CD14-positive monocyte (primary cell): Measurements from ENCODE around the gene PEAK1. TPM values are rescaled to one million over a fixed set of nuclear protein-coding genes. Genes with fewer than 3 reads are reported as not detected.

Source experiments
- DNase-seq, 3 donors: peaks; one replicate each; pipeline ENCODE4 v3.0.0-alpha.2; 2011 to 2022
- H2AFZ ChIP-seq: 2 replicates; pipeline ENCODE4 v1.6.0; 2012; ENCODE audit warnings: mild to moderate bottlenecking, low read depth, low read length, inconsistent platforms; ENCODE audit not compliant: insufficient read depth, poor library complexity, severe bottlenecking
- H3K27ac ChIP-seq, 2 donors: 1 replicate in 1 of 2; 2 replicates in 1 of 2; pipeline ENCODE4 v1.5.1; 2012 to 2013; ENCODE audit warnings: low read length in 2 of 2, control low read depth in 1 of 2, inconsistent platforms in 1 of 2, low read depth in 1 of 2, mild to moderate bottlenecking in 1 of 2
- H3K27me3 ChIP-seq, 2 donors: one replicate each; pipeline versions ENCODE4 v1.6.0 to v1.6.1; 2011 to 2013; ENCODE audit warnings: low read length in 2 of 2; ENCODE audit not compliant: control insufficient read depth in 2 of 2, insufficient read depth in 2 of 2
- H3K36me3 ChIP-seq, 2 donors: replicated peaks in 1 of 2; 1 replicate in 1 of 2; 2 replicates in 1 of 2; pipeline versions ENCODE4 v1.5.1 to v1.6.1; 2012 to 2013; ENCODE audit warnings: low read length in 2 of 2, control low read depth in 1 of 2, inconsistent platforms in 1 of 2, mild to moderate bottlenecking in 1 of 2; ENCODE audit not compliant: insufficient read depth in 2 of 2, control insufficient read depth in 1 of 2
- H3K4me1 ChIP-seq, 2 donors: 1 replicate in 1 of 2; 2 replicates in 1 of 2; pipeline versions ENCODE4 v1.5.1 to v1.6.1; 2012 to 2013; ENCODE audit warnings: low read length in 2 of 2, control low read depth in 1 of 2, inconsistent platforms in 1 of 2, mild to moderate bottlenecking in 1 of 2, moderate library complexity in 1 of 2; ENCODE audit not compliant: insufficient read depth in 2 of 2, control insufficient read depth in 1 of 2
- H3K4me2 ChIP-seq: replicated peaks from 2 replicates; pipeline ENCODE3; 2012; ENCODE audit warnings: low read length, moderate library complexity, mild to moderate bottlenecking; ENCODE audit not compliant: poor library complexity, severe bottlenecking; ENCODE audit errors: extremely low read depth
- H3K4me3 ChIP-seq, 3 experiments: fragments of 200-600 bp in 1 of 3; sonication (generic) in 1 of 3; replicated peaks in 1 of 3; 1 replicate in 2 of 3; 2 replicates in 1 of 3; pipeline ENCODE4 v1.5.1; 2011 to 2013; ENCODE audit warnings: low read length in 3 of 3, mild to moderate bottlenecking in 3 of 3, control low read depth in 2 of 3, low read depth in 2 of 3, inconsistent platforms in 1 of 3, moderate library complexity in 1 of 3
- H3K79me2 ChIP-seq: 2 replicates; pipeline ENCODE4 v1.6.0; 2012; ENCODE audit warnings: mild to moderate bottlenecking, control low read depth, inconsistent platforms, low read length, moderate library complexity; ENCODE audit not compliant: insufficient read depth
- H3K9ac ChIP-seq: 2 replicates; pipeline ENCODE4 v1.6.0; 2017; ENCODE audit warnings: low read length, mild to moderate bottlenecking; ENCODE audit not compliant: insufficient read depth, poor library complexity, severe bottlenecking
- H3K9me3 ChIP-seq, 2 donors: replicated peaks in 1 of 2; 1 replicate in 1 of 2; 2 replicates in 1 of 2; pipeline versions ENCODE4 v1.5.1 to v1.6.1; 2012 to 2013; ENCODE audit warnings: low read length in 2 of 2, control low read depth in 1 of 2; ENCODE audit not compliant: control insufficient read depth in 1 of 2, insufficient read depth in 1 of 2
- H4K20me1 ChIP-seq: 2 replicates; pipeline ENCODE4 v1.6.0; 2012; ENCODE audit warnings: mild to moderate bottlenecking, low read length, control low read depth, moderate library complexity; ENCODE audit not compliant: insufficient read depth
- H3K27ac Mint-ChIP-seq, 7 donors: one replicate each; pipeline ENCODE4 v1.8.0; 2020; ENCODE audit warnings: mild to moderate bottlenecking in 7 of 7, mixed read lengths in 7 of 7, moderate library complexity in 6 of 7, inconsistent platforms in 2 of 7
- H3K27me3 Mint-ChIP-seq, 3 donors: one replicate each; pipeline ENCODE4 v1.8.0; 2021 to 2022; ENCODE audit warnings: low read depth in 3 of 3, mild to moderate bottlenecking in 3 of 3, mixed read lengths in 3 of 3, moderate library complexity in 3 of 3, inconsistent platforms in 1 of 3
- H3K36me3 Mint-ChIP-seq, 2 donors: one replicate each; pipeline ENCODE4 v1.8.0; 2020; ENCODE audit warnings: mixed read lengths in 2 of 2, inconsistent platforms in 1 of 2, mild to moderate bottlenecking in 1 of 2
- H3K4me1 Mint-ChIP-seq: one replicate; pipeline ENCODE4 v1.8.0; 2020; ENCODE audit warnings: mild to moderate bottlenecking, mixed read lengths
- H3K4me3 Mint-ChIP-seq, 2 donors: one replicate each; pipeline ENCODE4 v1.8.0; 2020; ENCODE audit warnings: mild to moderate bottlenecking in 2 of 2, mixed read lengths in 2 of 2, moderate library complexity in 1 of 2
- H3K9me3 Mint-ChIP-seq, 7 donors: one replicate each; pipeline ENCODE4 v1.8.0; 2020 to 2022; ENCODE audit warnings: mixed read lengths in 7 of 7, mild to moderate bottlenecking in 6 of 7, moderate library complexity in 6 of 7, inconsistent platforms in 2 of 7
- CTCF ChIP-seq: fragments of 200-600 bp; IDR thresholded peaks from one replicate; pipeline ENCODE4 v1.8.0; 2022; ENCODE audit warnings: antibody characterized with exemption, mild to moderate bottlenecking
- WGBS: methylation state at CpG from one replicate; pipeline ENCODE4 v1.1.5; 2013; ENCODE audit warnings: missing lambda C conversion rate; ENCODE audit not compliant: insufficient coverage; 5-methylcytosine and 5-hydroxymethylcytosine counted together
- intact Hi-C, 2 donors: fragments of 100-400 bp; cut with micrococcal nuclease; formaldehyde crosslinking; loops; one replicate each; pipeline versions ENCODE4 v1.15.0 to v1.15.1; 2023
- polyA plus RNA-seq, 3 donors: library from polyadenylated mRNA; depleted of rRNA in 1 of 3; unstranded in 2 of 3; stranded (reverse) in 1 of 3; fragments of 300-500 nt in 2 of 3; fragments of >200 nt in 1 of 3; fragmentation: Illumina TruSeq in 2 of 3; gene quantifications; 1 replicate in 2 of 3; 2 replicates in 1 of 3; pipeline ENCODE4 v1.2.3, GENCODE V29; 2012 to 2021

PEAK1 gene
- polyA plus RNA-seq, 3 donors = 0.85 to 8.7 (median 1.1) TPM

- Histone ChIP-seq H3K27ac (no peak overlapping the region), H3K9ac (no peak overlapping the region), H4K20me1 (peaks cover 18% of the 10 kb centered on the region), H3K79me2 (peaks cover 9% of the 10 kb centered on the region), H3K36me3 (peaks cover 2 to 4% of the 10 kb centered on the region in 2 donors), H3K27me3 (no peaks in the 10 kb centered on the region), H3K4me3 (no peak overlapping the region), H3K9me3 (no peaks in the 10 kb centered on the region), H2AFZ (no peak overlapping the region), H3K4me2 (no peak overlapping the region), H3K4me1 (peaks cover 4 to 15% of the 10 kb centered on the region in 2 donors)
- TF ChIP-seq CTCF = no peak
- intact Hi-C loops = no loop called here
- no peak for DNase-seq
- H3K27me3 Mint-ChIP-seq = no peaks in the 10 kb centered on the region
- H3K4me1 Mint-ChIP-seq = peaks cover 26% of the 10 kb centered on the region
- peaks cover 3 to 9% of the 10 kb centered on the region in 2 donors for H3K36me3 Mint-ChIP-seq
- no peaks in the 10 kb centered on the region for H3K9me3 Mint-ChIP-seq
- no CpG with 5 or more reads among the region's 1 CpG for WGBS
- no peak overlapping the region for H3K4me3 Mint-ChIP-seq
- peak overlapping the region in 1 of 7 donors; percentile 2 for H3K27ac Mint-ChIP-seq
These were observed 362.8 kb downstream of the PEAK1 start for GRCh38 chr15:77057072-77057471.

- intact Hi-C loops = no loop called here
These were observed 366.2 kb downstream of the PEAK1 start for GRCh38 chr15:77053709-77054108.

More at GRCh38 chr15:77053709-77054108, 366.2 kb downstream of the PEAK1 start:
- H3K27ac ChIP-seq = no peak overlapping the region
- H3K9me3 ChIP-seq = no peaks in the 10 kb centered on the region
- Mint-ChIP-seq H3K4me3 (no peak overlapping the region), H3K4me1 (peaks cover 14% of the 10 kb centered on the region), H3K27ac (peak overlapping the region in 2 of 7 donors; percentile 1 to 28), H3K27me3 (no peaks in the 10 kb centered on the region), H3K9me3 (no peaks in the 10 kb centered on the region), H3K36me3 (peaks cover 13 to 18% of the 10 kb centered on the region in 2 donors)
- no CpG with 5 or more reads among the region's 2 CpGs for WGBS
- no peaks in the 10 kb centered on the region for H3K27me3 ChIP-seq
- peaks cover 2 to 7% of the 10 kb centered on the region in 2 donors for H3K36me3 ChIP-seq
- peaks cover 6% of the 10 kb centered on the region for H3K79me2 ChIP-seq
- H3K9ac ChIP-seq = no peak overlapping the region
- no peak for TF ChIP-seq CTCF
- peak in 1 of 3 donors; percentile 45 for DNase-seq
- H3K4me2 ChIP-seq = no peak overlapping the region
- H3K4me3 ChIP-seq = no peak overlapping the region
- H4K20me1 ChIP-seq = peaks cover 12% of the 10 kb centered on the region
- H3K4me1 ChIP-seq = no peaks in the 10 kb centered on the region
- H2AFZ ChIP-seq = no peak overlapping the region
